K562 (cell line): Measurements from ENCODE around the gene C11orf65. TPM values are rescaled to one million over a fixed set of nuclear protein-coding genes. Genes with fewer than 3 reads are reported as not detected.

Experiments
- ATAC-seq: fragments of 200-7000 bp; cut with Tn5 transposase; 3 replicates; pipeline ENCODE4 v1.9.1; 2020; ENCODE audit warnings: moderate library complexity
- BruUV-seq: library from RNA; stranded (reverse); fragments of 400-500 nt; replicated peaks from 2 replicates; lab custom pipeline; 2021; lab: Mats Ljungman, UMichigan
- CTCF ChIA-PET: fragments of 300-600 bp; formaldehyde crosslinking; extraction: SDS; loops from one replicate; lab custom pipeline; 2021; ENCODE audit warnings: low intra/inter-chr PET ratio; lab: Yijun Ruan, JAX
- POLR2A ChIA-PET: fragments of 300-600, 350-650 bp; sonication (Branson Sonifier 250); formaldehyde crosslinking; extraction: SDS; loops from one replicate; lab custom pipeline; 2021; ENCODE audit warnings: antibody characterized with exemption, inconsistent platforms; lab: Yijun Ruan, JAX
- DNase-seq, 4 experiments: peaks; one replicate each; pipeline versions ENCODE4 v3.0.0 to v3.0.0-alpha.2; 2011 to 2018; ENCODE audit warnings: low spot score in 3 of 4, mixed read lengths in 3 of 4; ENCODE audit errors: extremely low read depth in 1 of 4
- FAIRE-seq: peaks from 2 replicates; lab custom pipeline; 2011; peaks lifted over from hg19 to GRCh38; lab: Jason Lieb, UNC
- H2AFZ ChIP-seq: 2 replicates; pipeline ENCODE4 v1.6.0; 2011; ENCODE audit warnings: low read depth, low read length, control low read depth, inconsistent platforms
- H3K27ac ChIP-seq: fragments of 200-600 bp; 3 replicates; pipeline ENCODE4 v1.8.0; 2011; ENCODE audit warnings: low read depth, mild to moderate bottlenecking, control low read depth, inconsistent platforms, low read length, moderate library complexity, mixed read lengths; ENCODE audit errors: extremely low read depth
- H3K27me3 ChIP-seq, 2 experiments: fragments of 300-600 bp in 1 of 2; 2 replicates in 1 of 2; 3 replicates in 1 of 2; pipeline versions ENCODE4 v1.6.0 to v1.8.0; 2011; ENCODE audit warnings: inconsistent platforms in 2 of 2, low read length in 2 of 2, mild to moderate bottlenecking in 1 of 2, mixed read lengths in 1 of 2, moderate library complexity in 1 of 2; ENCODE audit not compliant: control insufficient read depth in 2 of 2, insufficient read depth in 2 of 2
- H3K36me3 ChIP-seq: fragments of 300-600 bp; 3 replicates; pipeline ENCODE4 v1.8.0; 2011; ENCODE audit warnings: mild to moderate bottlenecking, low read length, inconsistent platforms; ENCODE audit not compliant: control insufficient read depth, insufficient read depth
- H3K4me1 ChIP-seq, 2 experiments: fragments of 200-600 bp in 1 of 2; replicated peaks in 1 of 2; 2 replicates in 1 of 2; 3 replicates in 1 of 2; pipeline versions ENCODE4 v1.5.1 to v1.8.0; 2011; ENCODE audit warnings: inconsistent platforms in 2 of 2, low read length in 2 of 2, mild to moderate bottlenecking in 1 of 2, mixed read lengths in 1 of 2, moderate library complexity in 1 of 2; ENCODE audit not compliant: control insufficient read depth in 2 of 2, insufficient read depth in 2 of 2
- H3K4me2 ChIP-seq: 2 replicates; pipeline ENCODE4 v1.6.1; 2011; ENCODE audit warnings: low read length, control low read depth, inconsistent platforms, mixed read lengths; ENCODE audit not compliant: insufficient read depth
- H3K4me3 ChIP-seq: fragments of 200-600 bp; sonication (generic), shearing (Covaris generic); 2 replicates; pipeline ENCODE4 v1.5.1; 2016; ENCODE audit warnings: control low read depth, inconsistent platforms
- H3K79me2 ChIP-seq: fragments of 200-600 bp; 3 replicates; pipeline ENCODE4 v1.8.0; 2011; ENCODE audit warnings: low read length, inconsistent platforms; ENCODE audit not compliant: control insufficient read depth, insufficient read depth
- H3K9ac ChIP-seq, 2 experiments: 2 replicates each; pipeline versions ENCODE4 v1.6.0 to v1.6.1; 2011; ENCODE audit warnings: low read depth in 2 of 2, low read length in 2 of 2, control low read depth in 1 of 2, inconsistent platforms in 1 of 2, mild to moderate bottlenecking in 1 of 2, mixed read lengths in 1 of 2; ENCODE audit not compliant: insufficient read depth in 1 of 2
- H3K9me1 ChIP-seq: one replicate; pipeline ENCODE4 v1.6.0; 2011; ENCODE audit warnings: inconsistent platforms, mild to moderate bottlenecking, low read length, moderate library complexity; ENCODE audit not compliant: control insufficient read depth, insufficient read depth
- H3K9me3 ChIP-seq: replicated peaks from 2 replicates; pipeline ENCODE4 v1.5.1; 2011; ENCODE audit warnings: low read depth, low read length, inconsistent platforms; ENCODE audit not compliant: control insufficient read depth, insufficient read depth
- H4K20me1 ChIP-seq: replicated peaks from 2 replicates; pipeline ENCODE4 v1.6.1; 2011; ENCODE audit warnings: low read length, inconsistent platforms, mixed read lengths; ENCODE audit not compliant: control insufficient read depth, insufficient read depth
- ADNP ChIP-seq: fragments of 200-800 bp; sonication (Bioruptor generic); IDR thresholded peaks from 2 replicates; pipeline ENCODE4 v1.6.1; 2016; ENCODE audit warnings: missing genetic modification characterization, missing compliant biosample characterization
- EP300 ChIP-seq: IDR thresholded peaks from 2 replicates; pipeline ENCODE4 v1.6.1; 2012; ENCODE audit warnings: low read length, improper control_type of control experiment
- GMEB1 ChIP-seq: fragments of 250-450 bp; sonication (Bioruptor Pico); IDR thresholded peaks from 2 replicates; pipeline ENCODE4 v1.4.0; 2020; ENCODE audit warnings: mild to moderate bottlenecking
- KLF10 ChIP-seq: fragments of 250-450 bp; sonication (Bioruptor Pico); IDR thresholded peaks from 2 replicates; pipeline ENCODE4 v1.6.1; 2021; ENCODE audit warnings: matching md5 sums
- ZNF316 ChIP-seq: fragments of 450-650 bp; IDR thresholded peaks from 2 replicates; pipeline ENCODE4 v1.6.1; 2016
- ZNF561 ChIP-seq: fragments of 450-650 bp; formaldehyde crosslinking; conservative IDR thresholded peaks from 2 replicates; pipeline ENCODE4 v1.4.0; 2020; ENCODE audit warnings: mild to moderate bottlenecking, moderate library complexity
- ZNF830 ChIP-seq: fragments of 250-450 bp; sonication (Bioruptor Pico); IDR thresholded peaks from 2 replicates; pipeline ENCODE4 v1.5.0; 2021; ENCODE audit warnings: mild to moderate bottlenecking
- WGBS: fragments of 100-300 bp; shearing (Covaris generic); methylation state at CpG from one replicate; pipeline ENCODE4 v1.1.6; 2016; ENCODE audit warnings: low coverage, mixed read lengths; ENCODE audit not compliant: insufficient coverage; ENCODE audit errors: missing lambda C conversion rate; 5-methylcytosine and 5-hydroxymethylcytosine counted together
- in situ Hi-C: fragments of 300-500 bp; cut with MboI; formaldehyde crosslinking; loops from 4 replicates; pipeline ENCODE4 v1.15.0; 2018; ENCODE audit warnings: inconsistent platforms, mixed read lengths
- intact Hi-C: fragments of 100-400 bp; cut with micrococcal nuclease; formaldehyde crosslinking; loops from 2 replicates; pipeline ENCODE4 v1.14.2; 2022
- polyA plus RNA-seq, 8 experiments: library from polyadenylated mRNA; depleted of rRNA in 4 of 8; stranded (reverse) in 5 of 8; unstranded in 3 of 8; fragments of >200 nt; fragmentation: Nextera tagmentation in 2 of 8; fragmentation: Illumina TruSeq in 1 of 8; extraction: Ambion mirVana in 2 of 8; extraction: Trizol in 1 of 8; gene quantifications; 2 replicates each; pipeline versions ENCODE4 v1.2.1 to v1.2.3, GENCODE V29; 2011 to 2014; ENCODE audit warnings: inconsistent platforms in 1 of 8, missing spikeins in 1 of 8
- total RNA-seq, 7 experiments: library from RNA; depleted of rRNA in 6 of 7; stranded (reverse); fragments of >200 nt in 6 of 7; fragmentation: Illumina TruSeq in 2 of 7; extraction: Trizol in 2 of 7; gene quantifications; 2 replicates each; pipeline versions ENCODE4 v1.2.1 to v1.2.3, GENCODE V29; 2011 to 2021; ENCODE audit warnings: low replicate concordance in 1 of 7

C11orf65 gene
- total and polyA plus RNA-seq, 9 of the 15 experiments (the other 6 are each of a cell fraction or from before 2014, with no cell fraction given), result 1.0 to 2.1 (median 1.2) TPM

- Histone ChIP-seq H2AFZ (no peak overlapping the region), H3K36me3 (peaks cover 33% of the 10 kb centered on the region), H3K4me1 (no peaks in the 10 kb centered on the region; a peak in 1 of 5 replicates), H3K9me3 (0 out of 2 replicates have a peak, but pooled peaks cover 3% of the 10 kb centered on the region), H3K79me2 (no peaks in the 10 kb centered on the region), H4K20me1 (no peaks in the 10 kb centered on the region), H3K9me1 (no peaks in the 10 kb centered on the region), H3K27ac (no peak overlapping the region), H3K27me3 (no peaks in the 10 kb centered on the region), H3K9ac (no peak overlapping the region), H3K4me3 (no peak overlapping the region), H3K4me2 (no peak overlapping the region)
- intact Hi-C loops, result no loop called here
- BruUV-seq, result no TSS peak
- ATAC-seq (no peak), FAIRE-seq (no peak), DNase-seq (no peak)
- ChIA-PET CTCF (no interaction called here), POLR2A (no interaction called here)
- in situ Hi-C loops, result no loop called here
- no peak for TF ChIP-seq ADNP (tag)
- no peak for TF ChIP-seq GMEB1 (CRISPR knock-in tag)
- no peak for TF ChIP-seq ZNF830 (CRISPR knock-in tag)
- TF ChIP-seq EP300, result no peak
- TF ChIP-seq ZNF561 (CRISPR knock-in tag), result no peak
- peak; percentile 14; the same call in 1 of the 2 replicates for TF ChIP-seq ZNF316
- no peak for TF ChIP-seq KLF10 (CRISPR knock-in tag)
- WGBS, result 72% methylated on average over 2 of the region's 2 CpGs
These were observed 44.6 kb upstream of the C11orf65 start for GRCh38 chr11:108511851-108512474.
